ENCODE measurements around the gene ANKRD29.

- TF ChIP-seq, protein P1, sequence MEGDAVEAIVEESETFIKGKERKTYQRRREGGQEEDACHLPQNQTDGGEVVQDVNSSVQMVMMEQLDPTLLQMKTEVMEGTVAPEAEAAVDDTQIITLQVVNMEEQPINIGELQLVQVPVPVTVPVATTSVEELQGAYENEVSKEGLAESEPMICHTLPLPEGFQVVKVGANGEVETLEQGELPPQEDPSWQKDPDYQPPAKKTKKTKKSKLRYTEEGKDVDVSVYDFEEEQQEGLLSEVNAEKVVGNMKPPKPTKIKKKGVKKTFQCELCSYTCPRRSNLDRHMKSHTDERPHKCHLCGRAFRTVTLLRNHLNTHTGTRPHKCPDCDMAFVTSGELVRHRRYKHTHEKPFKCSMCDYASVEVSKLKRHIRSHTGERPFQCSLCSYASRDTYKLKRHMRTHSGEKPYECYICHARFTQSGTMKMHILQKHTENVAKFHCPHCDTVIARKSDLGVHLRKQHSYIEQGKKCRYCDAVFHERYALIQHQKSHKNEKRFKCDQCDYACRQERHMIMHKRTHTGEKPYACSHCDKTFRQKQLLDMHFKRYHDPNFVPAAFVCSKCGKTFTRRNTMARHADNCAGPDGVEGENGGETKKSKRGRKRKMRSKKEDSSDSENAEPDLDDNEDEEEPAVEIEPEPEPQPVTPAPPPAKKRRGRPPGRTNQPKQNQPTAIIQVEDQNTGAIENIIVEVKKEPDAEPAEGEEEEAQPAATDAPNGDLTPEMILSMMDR (conservative IDR thresholded peaks at IDR 0.05 in 1 of 2, IDR thresholded peaks at IDR 0.05 in 1 of 2; ENCODE audit: low read depth in 1 of 2, low read length in 2 of 2) = no peak
- no peak for TF ChIP-seq EZH2 (IDR thresholded peaks at IDR 0.05; ENCODE audit: low read length, missing control alignments)
Observed at GRCh38 chr18:23631746-23632145, 31.0 kb downstream of the ANKRD29 start.

Data from fibroblast of lung (primary cell).